ENCODE data around the gene HCN2.

Gene HCN2

DNA sequence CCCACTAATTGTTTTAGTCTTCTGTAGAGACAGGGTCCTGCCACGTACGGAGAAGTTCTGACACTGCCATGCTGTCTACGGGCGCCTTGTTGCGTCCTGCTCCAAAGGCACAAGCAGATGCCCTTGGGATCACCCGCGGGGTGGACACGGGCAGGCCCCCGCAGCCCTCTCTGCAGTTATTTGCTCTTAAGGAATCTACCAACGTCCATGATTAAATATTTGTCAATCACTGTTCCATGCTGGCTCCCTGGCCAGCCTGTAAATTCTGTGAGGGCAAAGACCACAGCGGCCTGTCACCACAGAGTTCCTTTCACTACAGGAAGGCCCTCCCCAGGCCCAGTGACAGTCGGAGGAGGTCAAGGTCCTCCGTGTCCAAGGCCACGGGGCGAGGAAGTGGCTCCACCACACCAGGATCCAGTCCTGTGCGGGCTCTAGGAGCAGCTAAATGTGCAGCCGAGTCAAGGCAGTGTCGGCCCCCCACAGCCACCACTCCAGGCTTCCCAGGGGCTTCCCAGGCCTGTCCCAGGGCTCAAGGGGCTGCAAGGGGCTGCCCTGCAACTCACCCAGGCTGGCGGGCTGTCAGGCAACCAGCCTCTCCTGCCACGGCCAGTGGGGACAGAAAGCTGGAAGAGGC lies 71.2 kb downstream of the HCN2 start:
- DNase-seq (ENCODE audit: extremely low spot score), result no peak
- ChIA-PET POLR2A (no interaction called here), CTCF (interaction anchor here (0.9 to 1.9 kb wide), 4 partner anchors 11 to 76 kb away, joined by 3 to 8 read pairs (median 4); no protein-coding TSS in a partner anchor)

DNA sequence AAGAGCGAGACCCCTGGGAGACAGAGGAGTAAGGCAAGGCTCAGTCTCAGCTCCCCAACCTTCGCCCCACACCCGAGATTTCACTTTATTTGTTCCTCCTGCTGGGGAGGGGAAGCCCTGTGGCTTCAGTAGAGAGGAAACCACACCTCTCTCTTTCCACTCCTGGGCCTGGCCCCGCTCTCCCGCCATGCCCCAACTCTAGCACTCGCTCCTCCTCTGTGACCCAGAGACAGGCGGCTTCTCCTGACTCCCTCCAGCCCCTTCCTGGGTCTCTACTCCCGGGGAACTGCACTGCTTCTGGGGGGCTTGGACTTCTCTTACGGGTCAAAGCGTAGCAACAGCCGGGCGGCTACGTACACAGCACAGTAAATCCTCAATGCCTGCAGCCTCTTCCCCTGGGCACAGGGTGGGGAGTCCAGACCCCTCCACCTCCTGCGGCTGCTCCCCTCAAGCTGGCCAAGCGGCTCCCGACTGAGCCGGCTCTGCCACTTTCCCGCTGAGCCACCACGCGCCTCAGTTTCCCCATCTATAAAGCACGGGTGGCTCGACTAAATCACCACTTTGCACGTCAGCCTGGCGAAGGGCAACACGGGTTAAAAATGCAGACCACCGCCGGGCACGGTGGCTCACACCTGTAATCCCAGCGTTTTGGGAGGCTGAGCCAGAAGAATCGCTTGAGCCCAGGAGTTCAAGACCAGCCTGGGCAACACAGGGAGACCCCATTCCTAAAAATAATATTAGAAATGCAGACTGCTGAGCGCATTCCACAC lies 71.9 kb downstream of the HCN2 start:
- ChIA-PET POLR2A (no interaction called here), CTCF (interaction anchor here (1.1 to 1.9 kb wide), 2 partner anchors 11 to 77 kb away, joined by 3 to 8 read pairs; no protein-coding TSS in a partner anchor)
- peak; percentile 85 for DNase-seq (ENCODE audit: extremely low spot score)
- TF ChIP-seq, protein P1, sequence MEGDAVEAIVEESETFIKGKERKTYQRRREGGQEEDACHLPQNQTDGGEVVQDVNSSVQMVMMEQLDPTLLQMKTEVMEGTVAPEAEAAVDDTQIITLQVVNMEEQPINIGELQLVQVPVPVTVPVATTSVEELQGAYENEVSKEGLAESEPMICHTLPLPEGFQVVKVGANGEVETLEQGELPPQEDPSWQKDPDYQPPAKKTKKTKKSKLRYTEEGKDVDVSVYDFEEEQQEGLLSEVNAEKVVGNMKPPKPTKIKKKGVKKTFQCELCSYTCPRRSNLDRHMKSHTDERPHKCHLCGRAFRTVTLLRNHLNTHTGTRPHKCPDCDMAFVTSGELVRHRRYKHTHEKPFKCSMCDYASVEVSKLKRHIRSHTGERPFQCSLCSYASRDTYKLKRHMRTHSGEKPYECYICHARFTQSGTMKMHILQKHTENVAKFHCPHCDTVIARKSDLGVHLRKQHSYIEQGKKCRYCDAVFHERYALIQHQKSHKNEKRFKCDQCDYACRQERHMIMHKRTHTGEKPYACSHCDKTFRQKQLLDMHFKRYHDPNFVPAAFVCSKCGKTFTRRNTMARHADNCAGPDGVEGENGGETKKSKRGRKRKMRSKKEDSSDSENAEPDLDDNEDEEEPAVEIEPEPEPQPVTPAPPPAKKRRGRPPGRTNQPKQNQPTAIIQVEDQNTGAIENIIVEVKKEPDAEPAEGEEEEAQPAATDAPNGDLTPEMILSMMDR (IDR thresholded peaks at IDR 0.05; ENCODE audit: control extremely low read depth, extremely low read depth, low read depth, missing control alignments), result no peak

More for the DNA sequence above, 71.2 kb downstream of the HCN2 start:
- TF ChIP-seq, protein P1 (IDR thresholded peaks at IDR 0.05; ENCODE audit: control extremely low read depth, extremely low read depth, low read depth, missing control alignments), result no peak

DNA sequence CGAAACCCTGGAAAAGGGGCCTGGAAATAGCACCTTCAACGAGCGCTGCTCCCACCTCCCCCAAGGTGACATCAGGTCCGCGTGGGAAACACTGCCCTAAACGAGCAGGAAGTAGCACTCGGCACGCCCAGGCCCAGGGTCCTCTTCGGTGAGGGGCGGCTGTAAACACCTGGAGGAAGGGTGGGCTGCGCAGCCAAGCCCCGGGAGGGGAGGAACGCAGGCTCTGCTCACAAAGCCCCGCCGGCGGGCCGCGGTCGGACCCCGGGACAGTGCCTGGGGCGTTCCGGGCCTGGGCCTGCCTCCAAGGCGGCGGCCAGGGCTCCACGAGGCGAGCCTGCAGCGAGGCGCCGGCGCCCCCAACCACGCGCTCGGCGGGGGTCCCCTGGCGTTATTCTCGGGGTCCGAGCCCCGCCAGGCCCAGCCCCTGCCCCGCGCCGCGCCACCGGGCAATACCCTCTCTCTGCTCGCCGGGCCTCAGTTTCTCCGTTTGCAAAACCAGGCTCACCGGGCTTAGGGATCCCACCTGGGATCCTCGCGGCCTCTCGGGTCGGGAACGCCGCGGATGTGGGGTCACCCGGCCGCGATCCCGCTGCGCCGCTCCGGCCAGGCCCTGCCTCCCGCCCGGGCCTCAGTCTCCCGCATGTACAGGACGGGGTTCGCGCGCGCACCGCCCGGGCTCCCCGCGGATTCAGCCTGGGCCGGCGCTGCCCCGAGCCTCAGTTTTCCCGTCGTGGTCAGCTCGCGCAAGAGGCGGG lies 72.7 kb downstream of the HCN2 start:
- TF ChIP-seq, protein P1 (IDR thresholded peaks at IDR 0.05; ENCODE audit: control extremely low read depth, extremely low read depth, low read depth, missing control alignments), result no peak
- DNase-seq (ENCODE audit: extremely low spot score), result peak; percentile 79
- POLR2A ChIA-PET, result no interaction called here
- CTCF ChIA-PET, result interaction anchor here (0.9 kb wide), 1 partner anchor 17 kb away, joined by 5 read pairs; no protein-coding TSS in a partner anchor

DNA sequence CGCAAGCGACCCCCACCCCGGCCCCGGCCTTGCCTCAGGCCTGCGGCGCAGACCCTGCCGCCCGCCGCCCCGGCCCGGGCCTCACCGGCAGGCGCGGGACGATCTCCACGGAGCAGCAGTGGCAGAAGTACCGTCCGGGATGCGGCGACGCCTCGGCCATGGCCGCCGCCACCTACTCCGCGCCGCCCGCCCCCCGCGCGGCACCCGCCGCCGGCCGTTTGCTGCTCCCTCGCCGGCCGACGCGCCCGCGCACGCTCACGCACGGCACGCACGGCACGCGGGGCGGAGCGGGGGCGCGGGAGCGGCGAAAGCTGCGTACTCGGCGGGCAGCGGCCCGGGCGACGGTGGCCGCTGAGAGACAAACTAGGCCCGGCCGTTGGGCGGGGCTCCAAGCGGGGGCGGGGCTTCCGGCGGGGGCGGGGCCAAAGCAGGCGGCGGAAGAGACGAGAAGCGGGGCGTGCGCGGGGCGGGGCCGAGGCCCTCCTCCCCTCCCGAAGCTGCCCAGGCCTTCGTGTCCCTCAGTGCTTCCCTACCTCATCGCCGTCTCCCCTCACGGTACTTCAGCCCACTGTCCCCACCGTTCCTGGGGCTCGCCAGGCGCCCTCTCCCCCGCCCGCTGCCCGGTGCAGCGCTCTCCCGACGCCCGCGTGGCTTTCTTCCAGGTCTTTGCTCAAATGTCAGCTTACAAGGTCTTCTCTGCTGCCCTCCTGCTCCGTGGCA lies 73.4 kb downstream of the HCN2 start, which contains the start of gene RNF126:
TSS of gene RNF126 (minus strand) at position 253 of the 720 bp plus-strand sequence. CDS start at position 160, 93 bp downstream.
- TF ChIP-seq, protein P1 (IDR thresholded peaks at IDR 0.05; ENCODE audit: control extremely low read depth, extremely low read depth, low read depth, missing control alignments), result no peak
- POLR2A ChIA-PET, result no interaction called here
- peak; percentile 98 for DNase-seq (ENCODE audit: extremely low spot score)
- CTCF ChIA-PET, result interaction anchor here (0.7 to 1.5 kb wide), 4 partner anchors 14 to 71 kb away, joined by 3 to 8 read pairs (median 4); partner anchors contain the start of gene POLRMT

DNA sequence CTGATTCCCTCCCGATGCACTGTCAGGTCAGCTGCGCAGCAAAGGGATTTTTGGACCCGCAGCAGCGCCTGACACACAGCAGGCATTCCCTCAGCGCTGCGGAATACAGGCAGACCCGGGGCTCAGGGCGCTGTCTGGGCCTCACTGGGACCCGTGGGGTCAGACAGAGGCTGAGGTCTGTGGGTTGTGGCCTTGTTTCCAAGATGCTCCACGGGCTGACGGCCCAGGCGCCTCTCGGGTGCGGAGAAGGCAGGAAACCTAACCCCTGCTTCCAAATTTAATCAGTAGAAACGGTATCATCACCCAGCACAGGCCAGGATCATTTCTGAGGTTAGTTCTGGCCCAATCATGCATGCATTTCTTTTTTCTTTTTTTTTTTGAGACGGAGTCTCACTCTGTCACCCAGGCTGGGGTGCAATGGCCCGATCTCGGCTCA lies 74.0 kb downstream of the HCN2 start:
- DNase-seq (ENCODE audit: extremely low spot score), result no peak
- TF ChIP-seq, protein P1 (IDR thresholded peaks at IDR 0.05; ENCODE audit: control extremely low read depth, extremely low read depth, low read depth, missing control alignments), result no peak
- ChIA-PET POLR2A (no interaction called here), CTCF (interaction anchor here (0.7 to 1.5 kb wide), 4 partner anchors 14 to 70 kb away, joined by 3 to 8 read pairs (median 4); partner anchors contain the start of gene POLRMT)
